22Rv1 (cell line): ENCODE measurements around the gene BICRAL.

ENCODE experiments used
- ZFX ChIP-seq: fragments of 450-650 bp; IDR thresholded peaks from 2 replicates; pipeline ENCODE4 v1.6.1; 2017; ENCODE audit warnings: antibody characterized with exemption, borderline replicate concordance
- TF ChIP-seq, protein P1 (sequence below): fragments of 450-650 bp; IDR thresholded peaks from 2 replicates; pipeline ENCODE4 v1.5.1; 2017; ENCODE audit warnings: mild to moderate bottlenecking

GRCh38 chr6:42756722-42757121 is 25.1 kb upstream of the BICRAL start:
- TF ChIP-seq, protein P1, sequence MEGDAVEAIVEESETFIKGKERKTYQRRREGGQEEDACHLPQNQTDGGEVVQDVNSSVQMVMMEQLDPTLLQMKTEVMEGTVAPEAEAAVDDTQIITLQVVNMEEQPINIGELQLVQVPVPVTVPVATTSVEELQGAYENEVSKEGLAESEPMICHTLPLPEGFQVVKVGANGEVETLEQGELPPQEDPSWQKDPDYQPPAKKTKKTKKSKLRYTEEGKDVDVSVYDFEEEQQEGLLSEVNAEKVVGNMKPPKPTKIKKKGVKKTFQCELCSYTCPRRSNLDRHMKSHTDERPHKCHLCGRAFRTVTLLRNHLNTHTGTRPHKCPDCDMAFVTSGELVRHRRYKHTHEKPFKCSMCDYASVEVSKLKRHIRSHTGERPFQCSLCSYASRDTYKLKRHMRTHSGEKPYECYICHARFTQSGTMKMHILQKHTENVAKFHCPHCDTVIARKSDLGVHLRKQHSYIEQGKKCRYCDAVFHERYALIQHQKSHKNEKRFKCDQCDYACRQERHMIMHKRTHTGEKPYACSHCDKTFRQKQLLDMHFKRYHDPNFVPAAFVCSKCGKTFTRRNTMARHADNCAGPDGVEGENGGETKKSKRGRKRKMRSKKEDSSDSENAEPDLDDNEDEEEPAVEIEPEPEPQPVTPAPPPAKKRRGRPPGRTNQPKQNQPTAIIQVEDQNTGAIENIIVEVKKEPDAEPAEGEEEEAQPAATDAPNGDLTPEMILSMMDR = no peak
- TF ChIP-seq ZFX = no peak
